Stimulated activated naive CD4-positive, alpha-beta T cell (primary cell): ENCODE results near the gene BATF2.

Experiments used
- DNase-seq, 6 experiments: peaks; one replicate each; lab custom pipeline; 2025; lab: John Stamatoyannopoulos, UW

BATF2 gene

DNA sequence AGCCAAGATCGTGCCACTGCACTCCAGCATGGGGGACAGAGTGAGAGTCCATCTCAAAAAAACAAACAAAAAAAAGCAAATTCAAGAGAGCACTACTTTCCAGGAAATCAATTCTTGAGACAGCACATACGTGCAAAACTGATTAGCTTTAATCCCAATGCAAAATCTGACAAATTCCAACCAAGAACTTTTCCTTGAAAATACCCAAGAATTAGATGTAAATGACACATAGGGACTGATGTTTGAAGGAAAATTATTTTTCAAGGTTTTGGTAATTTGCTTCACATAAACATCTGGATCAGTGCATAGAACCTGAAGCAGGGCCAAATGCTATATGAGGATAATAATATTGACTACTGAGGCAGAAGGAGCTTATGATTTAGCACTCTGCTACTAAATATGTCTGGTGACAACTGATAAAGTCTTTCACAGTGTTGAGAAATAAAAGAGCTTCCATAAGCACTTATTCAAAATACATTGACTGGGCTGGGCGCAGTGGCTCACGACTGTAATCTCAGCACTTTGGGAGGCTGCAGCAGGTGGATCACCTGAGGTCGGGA lies 33.6 kb downstream of the BATF2 start:
- no peak for DNase-seq

GRCh38 chr11:64960719-64961118 lies 36.1 kb downstream of the BATF2 start:
- no peak for DNase-seq

GRCh38 chr11:64959498-64959897 lies 37.3 kb downstream of the BATF2 start:
- no peak for DNase-seq

DNA sequence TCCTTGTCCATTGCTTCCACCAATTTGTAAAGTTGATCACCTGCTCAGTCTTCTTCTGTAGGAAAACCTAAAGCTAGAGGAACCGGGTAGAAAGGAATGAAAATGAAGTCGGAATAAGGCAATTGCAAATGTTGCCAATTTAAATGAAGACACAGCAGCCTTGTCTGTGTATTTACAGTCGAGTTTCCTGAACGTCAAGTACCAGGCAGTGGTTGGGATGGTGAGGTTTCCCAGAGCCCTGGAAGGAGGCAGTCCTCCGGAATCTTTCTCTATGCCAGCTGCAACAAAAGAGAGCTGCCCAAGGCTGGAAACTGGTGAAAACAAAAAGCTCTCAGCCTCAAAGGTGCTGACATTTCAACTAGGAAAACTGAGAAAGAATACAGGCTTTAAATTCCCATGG lies 42.6 kb downstream of the BATF2 start:
- no peak for DNase-seq

DNA sequence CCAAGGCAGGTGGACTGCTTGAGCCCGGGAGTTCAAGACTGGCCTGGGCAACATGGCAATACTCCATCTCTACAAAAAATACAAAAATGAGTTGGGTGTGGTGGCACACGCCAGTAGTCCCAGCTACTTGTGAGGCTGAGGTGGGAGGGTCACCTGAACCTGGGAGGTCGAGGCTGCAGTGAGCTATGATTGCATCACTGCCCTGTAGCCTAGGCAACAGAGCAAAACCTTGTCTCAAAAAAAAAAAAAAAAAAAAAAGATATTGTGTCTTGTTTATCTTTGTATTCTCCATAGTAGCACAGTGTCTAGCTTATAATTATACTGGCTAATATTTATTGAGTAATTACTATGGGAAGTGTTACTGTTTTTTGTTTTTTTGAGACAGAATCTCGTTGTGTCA lies 45.2 kb downstream of the BATF2 start:
- DNase-seq, result no peak

DNA sequence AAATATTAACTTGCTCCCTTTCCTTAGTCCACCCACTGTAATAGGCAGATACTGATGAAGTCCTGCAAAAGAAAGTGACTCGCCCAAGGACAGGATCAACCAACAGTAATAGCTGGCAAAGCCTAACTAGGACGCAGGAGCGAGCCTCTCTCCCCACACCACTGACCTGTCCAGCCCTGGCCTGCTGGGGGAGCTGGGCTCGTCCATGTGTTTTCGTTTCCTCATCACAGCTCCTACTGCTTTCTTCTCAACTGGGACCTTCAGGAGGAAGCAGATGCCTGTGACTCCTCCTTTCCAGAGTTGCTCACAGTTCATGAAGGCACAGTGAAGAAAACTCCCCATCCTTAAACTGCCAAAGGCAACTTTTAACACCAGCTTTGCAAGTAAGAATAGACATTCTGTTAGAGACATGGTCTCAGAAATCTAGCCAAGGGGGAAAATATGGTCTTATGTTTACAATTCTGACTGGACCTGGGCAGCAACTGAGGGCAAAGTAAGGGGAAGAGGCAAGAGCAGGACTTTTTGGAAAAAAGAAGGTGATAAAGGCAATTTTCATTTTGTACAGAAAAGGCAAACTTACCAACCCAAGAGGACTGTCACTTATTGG lies 49.5 kb downstream of the BATF2 start:
- DNase-seq, result no peak
